Hepatocyte (in vitro differentiated cells): ENCODE data around the gene MSH5. TPM values are rescaled to one million over a fixed set of nuclear protein-coding genes. Genes with fewer than 3 reads are reported as not detected.

Experiments
- DNase-seq: peaks from one replicate; pipeline ENCODE4 v3.0.0-alpha.2; 2016; ENCODE audit warnings: low spot score
- H2AFZ ChIP-seq: fragments of 200-600 bp; sonication (generic); 2 replicates; pipeline ENCODE4 v1.6.0; 2016; ENCODE audit warnings: antibody characterized with exemption, mild to moderate bottlenecking
- H3K27ac ChIP-seq: fragments of 200-600 bp; sonication (generic); 2 replicates; pipeline ENCODE4 v1.5.1; 2016; ENCODE audit warnings: mild to moderate bottlenecking
- H3K27me3 ChIP-seq: fragments of 200-600 bp; sonication (generic); 2 replicates; pipeline ENCODE4 v1.6.1; 2016
- H3K36me3 ChIP-seq: fragments of 200-600 bp; sonication (generic); replicated peaks from 2 replicates; pipeline ENCODE4 v1.5.1; 2016; ENCODE audit warnings: low read depth; ENCODE audit not compliant: insufficient read depth
- H3K4me1 ChIP-seq: fragments of 200-600 bp; sonication (generic); 2 replicates; pipeline ENCODE4 v1.5.1; 2016; ENCODE audit warnings: mild to moderate bottlenecking, moderate library complexity; ENCODE audit not compliant: insufficient read depth
- H3K4me2 ChIP-seq: fragments of 200-600 bp; sonication (generic); 2 replicates; pipeline ENCODE4 v1.6.0; 2016
- H3K4me3 ChIP-seq: fragments of 200-600 bp; sonication (generic); 2 replicates; pipeline ENCODE4 v1.5.1; 2016; ENCODE audit warnings: mild to moderate bottlenecking
- H3K79me2 ChIP-seq: fragments of 200-600 bp; sonication (generic); 2 replicates; pipeline ENCODE4 v1.6.0; 2017; ENCODE audit warnings: mild to moderate bottlenecking
- H3K9me2 ChIP-seq: fragments of 200-600 bp; sonication (generic); replicated peaks from 2 replicates; pipeline ENCODE4 v1.6.0; 2017; ENCODE audit warnings: mild to moderate bottlenecking; ENCODE audit not compliant: insufficient read depth
- H3K9me3 ChIP-seq: fragments of 200-600 bp; sonication (generic); 2 replicates; pipeline ENCODE4 v1.5.1; 2016; ENCODE audit warnings: low read depth, mild to moderate bottlenecking
- H4K20me1 ChIP-seq: fragments of 200-600 bp; sonication (generic); 2 replicates; pipeline ENCODE4 v1.6.0; 2016; ENCODE audit warnings: mild to moderate bottlenecking; ENCODE audit not compliant: insufficient read depth, poor library complexity, severe bottlenecking
- EZH2 ChIP-seq: fragments of 200-600 bp; sonication (generic); IDR thresholded peaks from 2 replicates; pipeline ENCODE4 v1.6.1; 2016; ENCODE audit warnings: antibody characterized with exemption, mild to moderate bottlenecking, borderline replicate concordance
- EZH2phosphoT487 ChIP-seq: fragments of 200-600 bp; sonication (generic); IDR thresholded peaks from one replicate; pipeline ENCODE4 v1.6.1; 2018; ENCODE audit warnings: antibody characterized with exemption, mild to moderate bottlenecking, low read depth, moderate library complexity; ENCODE audit not compliant: unreplicated experiment, severe bottlenecking
- WGBS: methylation state at CpG from one replicate; pipeline ENCODE4 v1.1.6; 2016; ENCODE audit warnings: low lambda C conversion rate; ENCODE audit errors: missing lambda C conversion rate; 5-methylcytosine and 5-hydroxymethylcytosine counted together
- microRNA-seq: library from miRNA; unstranded; fragments of <30 nt; microRNA quantifications from one replicate; pipeline ENCODE4, GENCODE V29; 2017
- polyA plus RNA-seq: library from polyadenylated mRNA; unstranded; fragments of >200 nt; fragmentation: Nextera tagmentation; extraction: Ambion mirVana; gene quantifications from 2 replicates; pipeline ENCODE4 v1.2.1, GENCODE V29; 2016
- small RNA-seq: library from RNA; depleted of rRNA; stranded (forward); fragments of <200 nt; gene quantifications from one replicate; pipeline ENCODE3, GENCODE V24; 2014
- total RNA-seq: library from RNA; depleted of rRNA; stranded (reverse); fragments of >200 nt; gene quantifications from 2 replicates; pipeline ENCODE4 v1.2.3, GENCODE V29; 2014
- TF ChIP-seq, protein P1 (sequence below): fragments of 200-600 bp; sonication (generic); IDR thresholded peaks from 2 replicates; pipeline ENCODE4 v1.5.1; 2016; ENCODE audit warnings: antibody characterized with exemption, mild to moderate bottlenecking; ENCODE audit not compliant: poor library complexity

Gene MSH5
- total and polyA plus RNA-seq, 2 experiments from 2014 or later = 4.9 to 6.4 TPM

DNA sequence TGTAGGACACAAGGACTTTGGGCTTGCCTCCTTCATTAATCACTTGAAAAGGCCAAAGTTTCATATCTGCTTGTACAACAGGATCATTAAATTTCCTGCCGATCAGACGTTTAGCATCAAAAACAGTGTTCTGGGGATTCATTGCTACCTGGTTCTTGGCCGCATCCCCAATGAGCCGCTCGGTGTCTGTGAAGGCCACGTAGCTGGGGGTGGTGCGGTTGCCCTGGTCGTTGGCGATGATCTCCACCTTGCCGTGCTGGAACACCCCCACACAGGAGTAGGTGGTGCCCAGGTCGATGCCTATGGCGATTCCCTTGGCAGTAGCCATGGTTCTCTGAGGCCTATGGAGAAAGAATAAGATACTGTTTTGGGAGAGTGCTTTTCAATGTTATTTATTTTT lies 71.8 kb downstream of the MSH5 start:
- no peak for TF ChIP-seq EZH2
- TF ChIP-seq EZH2phosphoT487 = no peak
- TF ChIP-seq, protein P1, sequence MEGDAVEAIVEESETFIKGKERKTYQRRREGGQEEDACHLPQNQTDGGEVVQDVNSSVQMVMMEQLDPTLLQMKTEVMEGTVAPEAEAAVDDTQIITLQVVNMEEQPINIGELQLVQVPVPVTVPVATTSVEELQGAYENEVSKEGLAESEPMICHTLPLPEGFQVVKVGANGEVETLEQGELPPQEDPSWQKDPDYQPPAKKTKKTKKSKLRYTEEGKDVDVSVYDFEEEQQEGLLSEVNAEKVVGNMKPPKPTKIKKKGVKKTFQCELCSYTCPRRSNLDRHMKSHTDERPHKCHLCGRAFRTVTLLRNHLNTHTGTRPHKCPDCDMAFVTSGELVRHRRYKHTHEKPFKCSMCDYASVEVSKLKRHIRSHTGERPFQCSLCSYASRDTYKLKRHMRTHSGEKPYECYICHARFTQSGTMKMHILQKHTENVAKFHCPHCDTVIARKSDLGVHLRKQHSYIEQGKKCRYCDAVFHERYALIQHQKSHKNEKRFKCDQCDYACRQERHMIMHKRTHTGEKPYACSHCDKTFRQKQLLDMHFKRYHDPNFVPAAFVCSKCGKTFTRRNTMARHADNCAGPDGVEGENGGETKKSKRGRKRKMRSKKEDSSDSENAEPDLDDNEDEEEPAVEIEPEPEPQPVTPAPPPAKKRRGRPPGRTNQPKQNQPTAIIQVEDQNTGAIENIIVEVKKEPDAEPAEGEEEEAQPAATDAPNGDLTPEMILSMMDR = no peak
- H3K4me3 ChIP-seq = no peak overlapping the region
- no peaks in the 10 kb centered on the region for H3K36me3 ChIP-seq

More for the DNA sequence above, 71.8 kb downstream of the MSH5 start:
- 98% methylated on average over 12 of the region's 12 CpGs for WGBS
- no peaks in the 10 kb centered on the region for H3K27me3 ChIP-seq
- H3K9me3 ChIP-seq = no peaks in the 10 kb centered on the region
- no peaks in the 10 kb centered on the region for H3K9me2 ChIP-seq
- no peak overlapping the region for H2AFZ ChIP-seq
- no peak for DNase-seq
- H3K27ac ChIP-seq = no peak overlapping the region
- no peaks in the 10 kb centered on the region for H4K20me1 ChIP-seq
- H3K4me1 ChIP-seq = peaks cover 12% of the 10 kb centered on the region
- peaks cover 6% of the 10 kb centered on the region for H3K79me2 ChIP-seq
- no peak overlapping the region for H3K4me2 ChIP-seq

Small RNA genes within 50 kb of the gene (microRNA-seq; reads per million reads assigned to microRNA genes)
- 5.4 reads per million, percentile 11 among the genes with 10 or more reads in this experiment for gene MIR4646

Small RNA genes within 50 kb of the gene (small RNA-seq; reads per million reads assigned to genes)
- gene LY6G6D (not detected), gene MIR4646 (not detected), gene MSH5-SAPCD1 (not detected), gene RF00019 (not detected), gene RNU6-850P (not detected), gene SAPCD1 (not detected)

Other genes starting within 250 kb of the MSH5 start
Only the 30 nearest of the 43 such genes appear.
- 2.4 and 4.0 TPM in 2 replicates for gene LTB, start 157.6 kb upstream of the MSH5 start, total RNA-seq
- gene LTB, start 157.6 kb upstream of the MSH5 start, polyA plus RNA-seq = 6.0 and 10.6 TPM in 2 replicates
- not detected in 2 replicates for gene LST1, start 153.7 kb upstream of the MSH5 start, total RNA-seq
- 1.5 and 2.4 TPM in 2 replicates for gene LST1, start 153.7 kb upstream of the MSH5 start, polyA plus RNA-seq
- gene NCR3, start 147.0 kb upstream of the MSH5 start, total RNA-seq = not detected in 2 replicates
- gene NCR3, start 147.0 kb upstream of the MSH5 start, polyA plus RNA-seq = not detected in 2 replicates
- gene AIF1, start 124.8 kb upstream of the MSH5 start, total RNA-seq = 4.1 and 4.6 TPM in 2 replicates
- gene AIF1, start 124.8 kb upstream of the MSH5 start, polyA plus RNA-seq = 7.2 and 12.8 TPM in 2 replicates
- 29.8 and 50.2 TPM in 2 replicates for gene PRRC2A, start 119.3 kb upstream of the MSH5 start, total RNA-seq
- 47.5 and 69.0 TPM in 2 replicates for gene PRRC2A, start 119.3 kb upstream of the MSH5 start, polyA plus RNA-seq
- gene BAG6, start 87.3 kb upstream of the MSH5 start, total RNA-seq = 113 and 148 TPM in 2 replicates
- gene BAG6, start 87.3 kb upstream of the MSH5 start, polyA plus RNA-seq = 84.6 and 85.7 TPM in 2 replicates
- gene APOM, start 84.1 kb upstream of the MSH5 start, total RNA-seq = 9.3 and 10.4 TPM in 2 replicates
- gene APOM, start 84.1 kb upstream of the MSH5 start, polyA plus RNA-seq = 28.2 and 40.7 TPM in 2 replicates
- gene C6orf47, start 79.2 kb upstream of the MSH5 start, total RNA-seq = 21.3 and 23.3 TPM in 2 replicates
- 19.8 and 25.4 TPM in 2 replicates for gene C6orf47, start 79.2 kb upstream of the MSH5 start, polyA plus RNA-seq
- 11.5 and 18.1 TPM in 2 replicates for gene GPANK1, start 75.0 kb upstream of the MSH5 start, total RNA-seq
- 18.5 and 23.8 TPM in 2 replicates for gene GPANK1, start 75.0 kb upstream of the MSH5 start, polyA plus RNA-seq
- 155 and 185 TPM in 2 replicates for gene CSNK2B, start 73.9 kb upstream of the MSH5 start, total RNA-seq
- 181 and 202 TPM in 2 replicates for gene CSNK2B, start 73.9 kb upstream of the MSH5 start, polyA plus RNA-seq
- 2.2 and 5.3 TPM in 2 replicates for gene LY6G5B, start 70.0 kb upstream of the MSH5 start, total RNA-seq
- 14.9 and 18.9 TPM in 2 replicates for gene LY6G5B, start 70.0 kb upstream of the MSH5 start, polyA plus RNA-seq
- 0.32 TPM in 1 of 2 replicates, not detected in the other for gene LY6G5C, start 58.9 kb upstream of the MSH5 start, total RNA-seq
- gene LY6G5C, start 58.9 kb upstream of the MSH5 start, polyA plus RNA-seq = 0.63 and 5.0 TPM in 2 replicates
- gene ABHD16A, start 36.7 kb upstream of the MSH5 start, total RNA-seq = 63.2 and 66.8 TPM in 2 replicates
- gene ABHD16A, start 36.7 kb upstream of the MSH5 start, polyA plus RNA-seq = 81.3 and 94.7 TPM in 2 replicates
- not detected in 2 replicates for gene LY6G6F, start 33.1 kb upstream of the MSH5 start, total RNA-seq
- not detected in 2 replicates for gene LY6G6F, start 33.1 kb upstream of the MSH5 start, polyA plus RNA-seq
- 1.3 TPM in 1 of 2 replicates, not detected in the other for gene LY6G6D, start 24.7 kb upstream of the MSH5 start, total RNA-seq
- 1.2 and 3.0 TPM in 2 replicates for gene LY6G6D, start 24.7 kb upstream of the MSH5 start, polyA plus RNA-seq
- not detected in 2 replicates for gene LY6G6C, start 18.3 kb upstream of the MSH5 start, total RNA-seq
- 0.30 and 0.39 TPM in 2 replicates for gene LY6G6C, start 18.3 kb upstream of the MSH5 start, polyA plus RNA-seq
- not detected in 2 replicates for gene MPIG6B, start 16.6 kb upstream of the MSH5 start, total RNA-seq
- 0.33 TPM in 1 of 2 replicates, not detected in the other for gene MPIG6B, start 16.6 kb upstream of the MSH5 start, polyA plus RNA-seq
- gene DDAH2, start 10.7 kb upstream of the MSH5 start, total RNA-seq = 93.8 and 108 TPM in 2 replicates
- gene DDAH2, start 10.7 kb upstream of the MSH5 start, polyA plus RNA-seq = 137 and 157 TPM in 2 replicates
- gene CLIC1, start 3.5 kb upstream of the MSH5 start, total RNA-seq = 454 and 463 TPM in 2 replicates
- 555 and 599 TPM in 2 replicates for gene CLIC1, start 3.5 kb upstream of the MSH5 start, polyA plus RNA-seq
- gene SAPCD1, start 22.7 kb downstream of the MSH5 start, total RNA-seq = 1.4 and 4.1 TPM in 2 replicates
- gene SAPCD1, start 22.7 kb downstream of the MSH5 start, polyA plus RNA-seq = 1.8 and 2.0 TPM in 2 replicates
- gene VWA7, start 37.3 kb downstream of the MSH5 start, total RNA-seq = 1.5 and 3.4 TPM in 2 replicates
- gene VWA7, start 37.3 kb downstream of the MSH5 start, polyA plus RNA-seq = 2.8 and 5.2 TPM in 2 replicates
- 23.3 and 36.6 TPM in 2 replicates for gene VARS1, start 55.7 kb downstream of the MSH5 start, total RNA-seq
- gene VARS1, start 55.7 kb downstream of the MSH5 start, polyA plus RNA-seq = 51.0 and 59.6 TPM in 2 replicates
- gene LSM2, start 67.0 kb downstream of the MSH5 start, total RNA-seq = 42.9 and 51.9 TPM in 2 replicates
- gene LSM2, start 67.0 kb downstream of the MSH5 start, polyA plus RNA-seq = 48.7 and 57.9 TPM in 2 replicates
- gene HSPA1L, start 75.3 kb downstream of the MSH5 start, total RNA-seq = 1.4 and 2.2 TPM in 2 replicates
- gene HSPA1L, start 75.3 kb downstream of the MSH5 start, polyA plus RNA-seq = 1.0 and 2.7 TPM in 2 replicates
- 83.3 and 84.3 TPM in 2 replicates for gene HSPA1A, start 75.5 kb downstream of the MSH5 start, total RNA-seq
- 50.0 and 82.2 TPM in 2 replicates for gene HSPA1A, start 75.5 kb downstream of the MSH5 start, polyA plus RNA-seq
- gene HSPA1B, start 87.7 kb downstream of the MSH5 start, total RNA-seq = 172 and 177 TPM in 2 replicates
- 82.1 and 111 TPM in 2 replicates for gene HSPA1B, start 87.7 kb downstream of the MSH5 start, polyA plus RNA-seq
- 402 and 407 TPM in 2 replicates for gene NEU1, start 122.8 kb downstream of the MSH5 start, total RNA-seq
- gene NEU1, start 122.8 kb downstream of the MSH5 start, polyA plus RNA-seq = 331 and 388 TPM in 2 replicates
- gene SLC44A4, start 139.0 kb downstream of the MSH5 start, total RNA-seq = 76.2 and 92.0 TPM in 2 replicates
- gene SLC44A4, start 139.0 kb downstream of the MSH5 start, polyA plus RNA-seq = 73.5 and 90.8 TPM in 2 replicates
- gene EHMT2, start 157.7 kb downstream of the MSH5 start, total RNA-seq = 34.1 and 41.9 TPM in 2 replicates
- 40.0 and 44.6 TPM in 2 replicates for gene EHMT2, start 157.7 kb downstream of the MSH5 start, polyA plus RNA-seq
- gene ZBTB12, start 162.1 kb downstream of the MSH5 start, total RNA-seq = 4.4 and 4.9 TPM in 2 replicates
- gene ZBTB12, start 162.1 kb downstream of the MSH5 start, polyA plus RNA-seq = 0.07 TPM in 1 of 2 replicates, not detected in the other